Fibroblast of villous mesenchyme (primary cell): ENCODE measurements around the gene FEM1C. TPM values are rescaled to one million over a fixed set of nuclear protein-coding genes. Genes with fewer than 3 reads are reported as not detected.

Experiments
- DNase-seq: peaks from one replicate; pipeline ENCODE4 v3.0.0-alpha.2; 2010; ENCODE audit warnings: low read depth
- H3K4me3 ChIP-seq: 2 replicates; pipeline ENCODE4 v1.5.1; 2011; ENCODE audit warnings: low read depth, mild to moderate bottlenecking, low read length
- total RNA-seq: library from RNA; depleted of rRNA; stranded (reverse); fragments of >200 nt; gene quantifications from 2 replicates; pipeline ENCODE4 v1.2.3, GENCODE V29; 2012
- TF ChIP-seq, protein P1 (sequence below): IDR thresholded peaks from 2 replicates; pipeline ENCODE4 v1.5.1; 2012; ENCODE audit warnings: low read depth, mild to moderate bottlenecking, low read length; ENCODE audit not compliant: insufficient read depth

The FEM1C gene
- total RNA-seq, 1 donor = 17.3 TPM

DNA sequence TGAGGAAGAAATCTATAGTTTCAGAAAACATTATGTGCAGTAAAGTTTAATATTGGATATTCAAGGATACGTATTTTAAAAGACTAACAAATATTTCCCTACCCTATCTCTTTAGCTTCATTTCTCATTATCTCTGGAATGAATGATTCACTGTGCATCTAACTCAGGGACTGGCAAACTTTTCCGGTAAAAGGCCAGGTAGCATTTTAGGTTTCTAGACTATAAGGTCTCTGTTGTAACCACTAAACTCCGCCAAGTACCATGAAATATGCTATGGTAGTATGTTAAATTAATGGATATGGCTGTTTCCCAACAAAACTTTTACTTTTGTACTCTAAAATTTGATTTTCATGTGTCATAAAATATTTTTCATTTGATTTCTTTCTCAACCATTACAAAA, 13.2 kb downstream of the FEM1C start:
- H3K4me3 ChIP-seq = no peak overlapping the region
- TF ChIP-seq, protein P1, sequence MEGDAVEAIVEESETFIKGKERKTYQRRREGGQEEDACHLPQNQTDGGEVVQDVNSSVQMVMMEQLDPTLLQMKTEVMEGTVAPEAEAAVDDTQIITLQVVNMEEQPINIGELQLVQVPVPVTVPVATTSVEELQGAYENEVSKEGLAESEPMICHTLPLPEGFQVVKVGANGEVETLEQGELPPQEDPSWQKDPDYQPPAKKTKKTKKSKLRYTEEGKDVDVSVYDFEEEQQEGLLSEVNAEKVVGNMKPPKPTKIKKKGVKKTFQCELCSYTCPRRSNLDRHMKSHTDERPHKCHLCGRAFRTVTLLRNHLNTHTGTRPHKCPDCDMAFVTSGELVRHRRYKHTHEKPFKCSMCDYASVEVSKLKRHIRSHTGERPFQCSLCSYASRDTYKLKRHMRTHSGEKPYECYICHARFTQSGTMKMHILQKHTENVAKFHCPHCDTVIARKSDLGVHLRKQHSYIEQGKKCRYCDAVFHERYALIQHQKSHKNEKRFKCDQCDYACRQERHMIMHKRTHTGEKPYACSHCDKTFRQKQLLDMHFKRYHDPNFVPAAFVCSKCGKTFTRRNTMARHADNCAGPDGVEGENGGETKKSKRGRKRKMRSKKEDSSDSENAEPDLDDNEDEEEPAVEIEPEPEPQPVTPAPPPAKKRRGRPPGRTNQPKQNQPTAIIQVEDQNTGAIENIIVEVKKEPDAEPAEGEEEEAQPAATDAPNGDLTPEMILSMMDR = no peak
- DNase-seq = no peak

DNA sequence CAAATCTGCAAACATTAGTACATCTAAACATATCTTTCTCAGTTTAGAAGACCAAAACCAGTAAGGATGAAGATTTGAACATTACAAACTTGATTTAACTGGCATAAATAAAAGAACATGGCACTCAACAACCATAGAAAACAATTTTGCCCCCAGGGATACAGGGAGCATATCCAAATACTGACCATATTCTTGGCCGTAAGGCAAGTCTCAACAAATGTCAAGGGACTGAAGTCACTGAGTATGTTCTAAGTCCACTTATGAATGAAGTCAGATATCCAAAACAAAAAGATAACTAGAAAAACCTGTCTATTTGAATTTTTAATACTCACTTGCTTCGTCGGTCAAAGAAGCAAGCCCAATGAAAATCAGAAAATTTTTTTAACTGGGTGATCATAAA, 14.1 kb downstream of the FEM1C start:
- DNase-seq = no peak
- H3K4me3 ChIP-seq = no peak overlapping the region
- TF ChIP-seq, protein P1 = no peak

GRCh38 chr5:115526604-115527003, 18.0 kb downstream of the FEM1C start:
- H3K4me3 ChIP-seq = no peak overlapping the region
- TF ChIP-seq, protein P1 = no peak
- no peak for DNase-seq

DNA sequence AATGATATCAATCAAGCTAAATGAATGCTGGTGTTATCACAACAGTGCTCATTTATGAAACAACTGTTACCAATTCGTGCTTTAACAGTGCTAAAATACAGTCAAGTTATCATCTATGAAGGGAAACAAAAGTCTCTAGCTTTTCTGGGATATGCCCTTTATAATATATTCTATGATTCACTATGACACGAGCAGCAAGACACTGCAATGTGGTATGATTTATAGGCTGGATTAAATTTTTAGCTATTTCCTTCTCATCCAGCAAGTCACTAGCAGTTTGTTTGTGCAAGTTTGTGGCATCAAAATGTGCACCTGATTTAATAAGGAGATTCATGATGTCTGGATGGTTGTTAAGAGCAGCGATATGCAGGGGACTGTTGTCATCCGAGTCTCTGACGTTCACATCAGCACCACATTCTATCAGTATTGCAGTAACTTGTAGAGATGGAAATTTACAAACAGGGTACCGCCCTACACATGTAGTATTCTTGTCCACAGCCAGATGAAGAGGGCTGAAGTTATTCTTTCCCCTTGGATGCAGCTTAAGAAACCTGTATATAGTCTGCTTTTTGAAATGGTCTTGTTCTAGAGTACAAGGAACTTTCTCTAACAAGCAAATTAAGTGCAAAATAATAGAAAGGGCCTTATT, 20.3 kb downstream of the FEM1C start:
- TF ChIP-seq, protein P1 = no peak
- DNase-seq = no peak
- H3K4me3 ChIP-seq = no peak overlapping the region

DNA sequence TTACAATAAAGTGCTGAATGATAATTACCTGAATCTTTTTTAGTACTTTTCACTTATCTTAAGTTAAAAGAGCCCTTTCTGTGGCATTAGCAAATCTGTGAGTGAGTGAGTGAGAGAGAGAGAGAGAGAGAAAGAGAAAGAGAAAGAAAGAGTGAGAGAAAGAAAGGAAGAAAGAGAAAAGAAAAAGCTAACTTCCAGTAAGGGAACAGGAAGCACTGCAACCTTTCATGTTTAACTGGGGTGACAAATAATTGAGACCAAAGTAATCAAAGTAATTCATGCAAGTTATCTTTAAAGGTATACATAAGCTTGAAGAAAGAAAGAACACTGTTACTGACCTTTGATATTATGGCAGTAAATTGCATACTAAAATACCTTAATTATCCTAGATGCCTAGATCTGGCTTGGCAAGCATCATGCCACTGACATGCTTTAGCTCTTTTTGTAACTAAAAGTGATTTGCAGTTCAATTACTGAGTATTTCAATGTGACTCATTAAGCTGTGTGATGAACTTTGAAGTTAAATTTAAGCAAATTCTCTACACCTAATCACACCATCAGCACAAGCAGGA, 21.7 kb downstream of the FEM1C start:
- TF ChIP-seq, protein P1 = no peak
- no peak overlapping the region for H3K4me3 ChIP-seq
- no peak for DNase-seq

DNA sequence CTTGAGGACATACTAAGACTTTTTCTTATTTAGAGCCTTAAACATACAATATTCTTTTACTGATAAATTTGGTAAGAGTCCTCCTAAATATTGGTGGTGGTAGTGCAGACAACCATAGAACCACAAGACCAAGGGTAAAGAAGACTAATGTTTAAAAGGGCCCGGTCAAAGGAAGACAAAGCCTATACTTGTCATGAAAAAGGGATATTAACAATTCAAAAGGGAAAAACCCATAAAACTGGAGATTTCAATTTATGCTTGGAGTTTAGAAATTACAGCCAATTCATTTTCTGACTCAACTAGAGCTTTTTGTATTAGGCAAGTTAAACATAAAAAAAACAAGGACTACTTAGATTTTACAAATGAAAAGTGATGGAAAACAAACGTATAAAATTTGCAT, 24.4 kb downstream of the FEM1C start:
- no peak for DNase-seq
- TF ChIP-seq, protein P1 = no peak
- no peak overlapping the region for H3K4me3 ChIP-seq

DNA sequence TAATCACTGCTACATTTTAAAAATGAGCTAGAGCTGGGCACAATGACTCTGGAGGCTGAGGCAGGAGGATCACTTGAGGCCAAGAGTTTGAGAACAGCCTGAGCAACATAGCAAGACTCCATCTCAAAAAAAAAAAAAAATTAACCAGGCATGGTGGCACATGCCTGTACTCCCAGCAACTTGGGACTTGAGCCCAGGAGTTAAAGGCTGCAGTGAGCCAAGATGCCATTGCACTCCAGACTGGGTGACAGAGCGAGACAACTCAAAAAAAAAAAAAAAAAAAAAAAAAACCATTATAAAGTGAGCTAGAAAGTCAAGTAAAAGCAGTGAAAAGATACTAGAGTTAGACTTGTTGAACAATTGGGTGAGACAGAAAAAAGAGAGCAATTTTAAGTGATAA, 28.2 kb downstream of the FEM1C start:
- H3K4me3 ChIP-seq = no peak overlapping the region
- TF ChIP-seq, protein P1 = no peak
- DNase-seq = no peak
